Measurements from ENCODE around the gene FOXE3. TPM values are rescaled to one million over a fixed set of nuclear protein-coding genes. Genes with fewer than 3 reads are reported as not detected.

FOXE3 gene
- total RNA-seq, 1 experiment from 2014 or later: 0.15 TPM

DNA sequence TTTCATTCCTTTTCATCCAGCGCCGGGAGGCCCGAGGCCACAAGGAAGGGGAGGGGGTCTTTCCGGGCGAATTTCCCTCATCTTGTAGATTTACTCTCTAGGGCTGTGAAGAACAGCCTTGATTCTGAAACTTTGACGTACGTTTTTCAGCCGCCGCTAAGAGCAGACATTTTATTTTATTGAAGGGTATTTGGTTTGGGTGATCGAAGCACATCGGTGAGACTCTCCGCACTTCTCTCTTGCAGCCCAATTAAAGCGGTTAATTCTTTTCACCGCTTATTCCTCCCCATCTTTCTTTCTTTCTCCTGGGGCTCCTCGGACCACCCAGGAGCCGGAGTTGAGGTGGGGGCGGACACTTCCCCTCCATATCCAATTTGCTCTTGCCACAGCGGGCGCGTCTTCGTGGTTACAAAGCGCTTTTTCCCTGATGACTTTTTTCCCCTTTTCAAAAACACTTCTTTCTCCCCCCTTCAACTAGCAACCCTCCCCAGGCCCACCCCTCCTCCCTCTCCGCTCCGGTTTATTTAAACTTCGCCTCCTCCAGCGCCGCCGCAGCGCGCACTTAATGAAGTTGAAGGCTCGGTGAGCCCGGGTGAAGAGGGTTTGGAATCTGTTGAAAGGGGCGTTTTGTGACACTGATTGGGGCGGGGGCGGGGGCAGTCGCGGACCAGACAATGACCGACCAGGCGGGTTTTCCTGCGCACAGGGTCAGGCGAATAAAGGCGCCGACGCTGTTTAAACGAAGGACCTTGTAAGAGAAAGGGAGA lies 27.6 kb downstream of the FOXE3 start:
- H3K18ac ChIP-seq (ENCODE audit: insufficient read length, low read depth, low read length): no peak overlapping the region
- no peak overlapping the region for H2BK120ac ChIP-seq (ENCODE audit: low read depth, low read length, poor library complexity, severe bottlenecking)
- Mint-ChIP-seq H3K9me3 (peaks cover 0 to 10% of the 10 kb centered on the region in 2 experiments; a peak in 2 of 5 replicates), H3K27me3 (ENCODE audit: low read depth) (peaks cover 4% of the 10 kb centered on the region; the same call in 1 of the 2 replicates), H3K4me3 (peak overlapping the region; percentile 28 to 72; a peak in 4 of 5 replicates), H3K36me3 (ENCODE audit: insufficient read depth in 1 of 3, low read depth in 3 of 3) (no peaks in the 10 kb centered on the region; a peak in 1 of 7 replicates), H3K27ac (no peak overlapping the region), H3K4me1 (peaks cover 27 to 35% of the 10 kb centered on the region in 2 experiments)
- no peak overlapping the region for H3K27ac ChIP-seq (ENCODE audit: insufficient read length, low read depth, low read length)
- peaks cover 96% of the 10 kb centered on the region for H3K27me3 ChIP-seq (ENCODE audit: insufficient read depth, low read length)
- H3K4me2 ChIP-seq (ENCODE audit: insufficient read depth, insufficient read length, low read length): peak overlapping the region; percentile 71
- H3K9ac ChIP-seq (ENCODE audit: extremely low read depth, insufficient read length, low read length): no peak overlapping the region
- H4K8ac ChIP-seq (replicated peaks; ENCODE audit: insufficient read length, low read depth, low read length): no peak overlapping the region
- peak; percentile 68 for DNase-seq
- H2BK15ac ChIP-seq (ENCODE audit: low read depth, low read length): no peak overlapping the region
- H2AK5ac ChIP-seq (ENCODE audit: insufficient read length, low read length): no peak overlapping the region
- no peaks in the 10 kb centered on the region for H4K20me1 ChIP-seq (ENCODE audit: control insufficient read depth, insufficient read depth, insufficient read length)
- no peak overlapping the region for H3K4ac ChIP-seq (ENCODE audit: low read depth, low read length)
- H3K23ac ChIP-seq (ENCODE audit: insufficient read length, low read depth, low read length): no peak overlapping the region
- no peak overlapping the region for H4K91ac ChIP-seq (ENCODE audit: insufficient read length, low read depth, low read length)
- no peak overlapping the region for H2BK20ac ChIP-seq (ENCODE audit: low read depth, low read length, poor library complexity, severe bottlenecking)
- H3K9me3 ChIP-seq (ENCODE audit: control insufficient read depth, low read depth, low read length): no peaks in the 10 kb centered on the region
- no peak overlapping the region for H4K5ac ChIP-seq (ENCODE audit: insufficient read length, low read depth, low read length)
- peaks cover 11% of the 10 kb centered on the region for H3K23me2 ChIP-seq (ENCODE audit: insufficient read length, low read depth, low read length, poor library complexity, severe bottlenecking)
- no peak overlapping the region for H3T11ph ChIP-seq (ENCODE audit: low read length)
- H3K14ac ChIP-seq (ENCODE audit: insufficient read depth, low read length): no peak overlapping the region
- TF ChIP-seq, protein P1, sequence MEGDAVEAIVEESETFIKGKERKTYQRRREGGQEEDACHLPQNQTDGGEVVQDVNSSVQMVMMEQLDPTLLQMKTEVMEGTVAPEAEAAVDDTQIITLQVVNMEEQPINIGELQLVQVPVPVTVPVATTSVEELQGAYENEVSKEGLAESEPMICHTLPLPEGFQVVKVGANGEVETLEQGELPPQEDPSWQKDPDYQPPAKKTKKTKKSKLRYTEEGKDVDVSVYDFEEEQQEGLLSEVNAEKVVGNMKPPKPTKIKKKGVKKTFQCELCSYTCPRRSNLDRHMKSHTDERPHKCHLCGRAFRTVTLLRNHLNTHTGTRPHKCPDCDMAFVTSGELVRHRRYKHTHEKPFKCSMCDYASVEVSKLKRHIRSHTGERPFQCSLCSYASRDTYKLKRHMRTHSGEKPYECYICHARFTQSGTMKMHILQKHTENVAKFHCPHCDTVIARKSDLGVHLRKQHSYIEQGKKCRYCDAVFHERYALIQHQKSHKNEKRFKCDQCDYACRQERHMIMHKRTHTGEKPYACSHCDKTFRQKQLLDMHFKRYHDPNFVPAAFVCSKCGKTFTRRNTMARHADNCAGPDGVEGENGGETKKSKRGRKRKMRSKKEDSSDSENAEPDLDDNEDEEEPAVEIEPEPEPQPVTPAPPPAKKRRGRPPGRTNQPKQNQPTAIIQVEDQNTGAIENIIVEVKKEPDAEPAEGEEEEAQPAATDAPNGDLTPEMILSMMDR (conservative IDR thresholded peaks at IDR 0.05): no peak
- no peak overlapping the region for H2BK12ac ChIP-seq (ENCODE audit: insufficient read length, low read depth, low read length)
- peaks cover 6% of the 10 kb centered on the region; the same call in 1 of the 2 replicates for H3K4me1 ChIP-seq (ENCODE audit: insufficient read depth, low read length)
- no peak overlapping the region for H2BK5ac ChIP-seq (ENCODE audit: insufficient read length, low read length)
- H3K56ac ChIP-seq (ENCODE audit: insufficient read length, low read depth, low read length): no peak overlapping the region
- no peaks in the 10 kb centered on the region for H3K79me2 ChIP-seq (ENCODE audit: insufficient read depth, low read length)
- no peak overlapping the region for H2AFZ ChIP-seq (ENCODE audit: low read length)
- no CpG with 5 or more reads among the region's 45 CpGs for WGBS (ENCODE audit: extremely low coverage, insufficient read length, low lambda C conversion rate)
- H3K79me1 ChIP-seq (ENCODE audit: insufficient read depth, low read depth, low read length, poor library complexity, severe bottlenecking): no peaks in the 10 kb centered on the region
